ENCODE results near the gene RNF111.
"Not testable (repeated sequence)": the region's sequence is repeated elsewhere in the genome, so short reads cannot be mapped to it uniquely, and the experiment has no call there.

RNF111 gene

GRCh38 chr15:59063042-59063441 is 75.6 kb downstream of the RNF111 start:
- DNase-seq: no peak

DNA sequence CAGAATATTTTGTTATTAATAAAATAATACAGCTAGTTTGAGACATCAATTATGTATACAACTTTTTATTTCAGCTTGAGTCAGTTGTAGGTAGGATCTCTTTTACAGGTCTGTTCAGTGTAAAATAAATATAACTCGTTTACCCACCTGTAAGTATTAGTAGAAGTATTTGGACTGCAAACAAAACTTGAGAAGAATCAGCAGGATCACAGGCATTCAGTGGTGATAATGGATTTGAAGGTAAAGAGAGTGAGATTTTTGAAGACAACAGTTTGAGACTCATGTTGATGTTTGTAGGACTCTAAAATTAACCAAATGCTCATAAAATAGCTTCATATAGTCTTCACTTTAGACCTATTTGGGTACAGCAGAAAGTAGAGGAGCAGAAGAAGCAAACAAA is 82.0 kb downstream of the RNF111 start:
- no peak for DNase-seq

DNA sequence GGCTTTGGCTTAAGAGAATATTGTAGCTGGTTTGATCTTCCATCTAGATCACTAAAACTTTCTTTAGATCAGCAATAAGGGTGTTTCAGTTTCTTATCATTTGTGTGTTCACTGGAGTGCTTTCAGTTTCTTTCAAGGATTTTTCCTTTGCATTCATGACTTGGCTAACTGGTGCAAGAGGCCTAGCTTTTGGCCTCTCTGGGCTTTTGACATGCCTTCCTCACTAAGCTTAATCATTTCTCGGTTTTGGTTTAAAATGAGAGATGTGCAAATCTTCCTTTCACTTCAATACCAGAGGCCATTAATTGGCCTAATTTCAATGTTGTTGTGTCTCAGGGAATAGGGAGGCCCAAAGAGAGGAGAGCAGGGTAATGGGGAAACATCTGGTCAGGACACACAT is 87.1 kb downstream of the RNF111 start:
- no peak for DNase-seq

- no peak for DNase-seq
Observed at GRCh38 chr15:59087731-59088130, 100.3 kb downstream of the RNF111 start.

DNA sequence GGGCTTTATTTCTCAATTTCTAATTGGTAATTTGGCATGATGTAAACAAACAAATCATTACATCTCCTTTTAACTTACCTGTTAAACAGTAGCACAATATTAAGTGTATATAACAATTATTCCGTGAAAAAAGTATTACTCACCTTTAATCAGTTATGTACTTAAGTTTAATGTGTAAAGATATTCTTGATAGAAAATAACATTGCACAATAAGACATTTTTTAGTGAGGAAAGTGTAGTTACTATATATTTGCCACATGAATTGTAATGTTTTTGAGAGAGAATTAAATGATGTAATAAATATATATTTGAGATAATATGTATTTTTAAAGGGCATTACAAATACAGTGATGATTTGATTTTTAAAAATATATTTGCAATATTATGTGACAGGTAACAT is 106.6 kb downstream of the RNF111 start:
- DNase-seq: no peak

DNA sequence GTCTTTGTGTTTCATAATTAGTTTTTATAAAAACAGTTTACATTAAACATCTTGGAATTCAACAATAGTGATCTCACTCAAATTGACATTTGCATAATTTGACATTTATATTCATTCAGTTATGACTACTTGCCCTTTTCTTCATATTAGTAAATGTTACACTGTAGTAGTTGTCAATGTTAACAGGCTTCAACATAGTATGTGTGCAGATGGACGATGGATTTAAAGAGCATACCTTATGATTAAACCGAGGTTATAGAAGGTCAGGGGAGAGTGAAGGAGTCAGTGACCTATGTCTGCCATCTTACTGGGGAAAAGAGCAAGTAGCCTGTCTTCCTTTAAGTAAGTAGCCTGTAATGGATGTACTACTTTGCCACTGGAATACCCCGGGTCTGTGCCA is 109.0 kb downstream of the RNF111 start:
- no peak for DNase-seq

GRCh38 chr15:59099162-59099685 is 111.8 kb downstream of the RNF111 start:
- DNase-seq: no peak

DNA sequence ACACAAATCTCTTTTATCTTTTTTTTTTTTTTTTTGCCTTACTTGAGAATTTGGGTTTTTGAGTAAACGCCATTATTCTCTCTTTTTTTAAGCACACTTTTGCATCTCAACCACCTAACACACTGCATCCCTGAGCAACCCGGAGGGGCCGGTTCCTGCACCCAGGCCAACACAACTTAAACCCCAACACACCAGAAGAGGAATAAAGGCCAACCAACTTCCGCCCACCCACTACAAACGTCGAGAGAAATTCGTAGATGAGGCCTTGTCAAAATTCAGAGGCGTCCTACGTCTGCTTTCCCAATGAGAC is 117.1 kb downstream of the RNF111 start:
- DNase-seq: no peak

DNA sequence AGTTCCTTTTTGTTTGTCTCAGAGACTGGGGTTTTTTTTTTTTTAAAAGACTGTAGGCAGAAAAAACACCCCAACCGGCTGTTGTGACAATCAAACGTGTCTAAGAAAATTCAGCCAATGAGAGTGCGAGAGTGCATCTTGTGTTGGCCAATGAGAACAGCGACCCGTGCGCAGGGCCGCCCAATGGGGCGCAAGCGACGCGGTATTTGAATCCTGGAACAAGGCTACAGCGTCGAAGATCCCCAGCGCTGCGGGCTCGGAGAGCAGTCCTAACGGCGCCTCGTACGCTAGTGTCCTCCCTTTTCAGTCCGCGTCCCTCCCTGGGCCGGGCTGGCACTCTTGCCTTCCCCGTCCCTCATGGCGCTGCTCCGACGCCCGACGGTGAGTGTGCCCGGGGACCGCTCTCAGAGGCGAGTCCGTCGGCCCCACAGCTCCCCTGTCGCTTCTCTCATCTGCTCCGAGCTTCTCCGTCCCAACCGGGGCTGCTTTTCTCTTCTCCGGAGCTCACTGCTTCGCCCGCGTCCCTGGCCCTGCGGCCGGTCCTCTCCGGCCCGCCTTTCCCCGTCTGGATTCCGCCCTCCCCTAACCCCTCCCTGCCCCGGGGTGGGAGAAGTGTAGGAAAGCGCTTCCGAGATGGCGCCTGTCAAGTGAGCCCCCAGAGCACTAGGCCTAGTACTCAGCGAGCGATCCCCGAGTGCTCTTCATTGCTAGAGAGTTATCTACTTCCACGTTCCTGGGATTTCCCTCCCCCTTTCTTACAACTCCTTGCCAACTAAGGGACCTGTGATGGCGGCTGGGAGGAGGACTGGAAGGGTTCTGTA is 117.7 kb downstream of the RNF111 start, which contains the start of gene CCNB2:
Gene CCNB2 (plus strand): TSS at position 235 of the 821 bp plus-strand sequence. CDS start 123 bp downstream, at position 358.
- peak; percentile 73 for DNase-seq

DNA sequence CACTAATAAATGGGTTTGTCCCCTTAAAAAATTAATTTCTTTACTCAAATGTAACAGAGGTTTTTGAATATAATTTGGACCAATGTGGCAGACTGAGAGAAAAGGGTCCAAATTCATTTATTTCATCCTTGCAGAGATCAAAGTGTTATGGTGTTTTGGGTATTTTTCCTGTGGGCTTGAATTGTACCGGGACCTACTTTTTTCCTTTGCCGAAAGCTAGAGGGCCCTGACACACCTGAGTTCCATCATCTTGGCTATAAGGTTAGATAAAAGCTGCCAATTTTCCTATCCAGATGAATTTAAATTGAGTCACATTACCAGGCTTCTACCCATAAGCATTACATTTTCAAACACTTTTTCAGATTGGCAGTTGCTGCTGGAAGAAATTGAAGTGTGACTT is 118.4 kb downstream of the RNF111 start:
- no peak for DNase-seq

DNA sequence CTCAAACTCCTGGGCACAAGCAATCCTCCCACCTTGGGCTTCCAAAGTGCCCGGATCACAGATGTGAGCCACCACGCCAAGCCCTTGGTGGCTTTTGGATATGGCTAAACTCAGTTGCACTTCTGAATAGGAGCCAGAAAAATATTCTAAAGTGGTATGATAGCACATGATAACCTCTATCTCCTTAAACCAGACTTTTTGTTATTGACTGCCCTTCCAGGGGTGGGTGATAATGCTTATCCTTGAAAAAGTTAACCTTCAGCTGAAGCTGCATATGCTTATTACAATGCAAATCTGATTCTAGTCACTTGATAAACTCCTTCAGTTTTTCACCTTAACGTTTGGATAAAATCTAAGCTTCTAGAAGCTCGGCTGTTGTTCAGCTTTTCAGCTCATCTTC is 123.8 kb downstream of the RNF111 start:
- DNase-seq: no peak

- DNase-seq: no peak
Observed at GRCh38 chr15:59115047-59115446, 127.6 kb downstream of the RNF111 start.

DNA sequence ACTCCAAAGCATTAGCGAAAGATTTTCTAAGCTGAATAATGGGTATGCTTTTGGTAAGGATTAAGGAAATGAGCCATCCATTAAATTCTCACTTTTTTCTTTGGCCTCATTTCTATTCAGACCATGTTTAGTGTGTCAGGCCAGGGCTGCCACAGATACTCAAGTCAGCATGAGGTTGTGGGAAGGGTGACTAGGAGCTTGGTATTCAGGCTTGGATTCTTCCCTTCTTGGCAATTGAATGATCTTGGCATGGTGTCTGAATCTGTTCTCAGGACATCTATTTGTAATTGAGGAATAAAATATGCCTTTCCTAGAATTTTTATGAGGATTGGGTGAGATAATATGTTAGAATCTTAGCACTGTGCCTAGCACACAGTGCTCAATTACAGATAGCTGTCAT is 128.7 kb downstream of the RNF111 start:
- DNase-seq: no peak

DNA sequence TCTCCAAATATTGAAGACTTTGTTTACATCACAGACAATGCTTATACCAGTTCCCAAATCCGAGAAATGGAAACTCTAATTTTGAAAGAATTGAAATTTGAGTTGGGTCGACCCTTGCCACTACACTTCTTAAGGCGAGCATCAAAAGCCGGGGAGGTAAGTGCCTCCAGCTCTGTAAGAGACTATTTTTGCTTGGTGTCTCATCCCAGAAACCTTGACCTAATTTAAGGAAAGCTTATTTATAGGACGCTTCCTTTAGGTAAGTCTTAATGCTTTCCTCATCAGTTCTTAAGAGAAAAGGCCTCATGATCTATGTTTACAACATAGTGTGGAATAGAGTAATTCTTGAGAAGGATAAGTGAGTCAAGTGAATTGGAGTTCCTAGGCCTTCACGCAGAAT is 129.3 kb downstream of the RNF111 start:
- no peak for DNase-seq

GRCh38 chr15:59119625-59120024 is 132.2 kb downstream of the RNF111 start:
- no peak for DNase-seq

- DNase-seq: no peak
Observed at GRCh38 chr15:59120937-59121336, 133.5 kb downstream of the RNF111 start.

DNA sequence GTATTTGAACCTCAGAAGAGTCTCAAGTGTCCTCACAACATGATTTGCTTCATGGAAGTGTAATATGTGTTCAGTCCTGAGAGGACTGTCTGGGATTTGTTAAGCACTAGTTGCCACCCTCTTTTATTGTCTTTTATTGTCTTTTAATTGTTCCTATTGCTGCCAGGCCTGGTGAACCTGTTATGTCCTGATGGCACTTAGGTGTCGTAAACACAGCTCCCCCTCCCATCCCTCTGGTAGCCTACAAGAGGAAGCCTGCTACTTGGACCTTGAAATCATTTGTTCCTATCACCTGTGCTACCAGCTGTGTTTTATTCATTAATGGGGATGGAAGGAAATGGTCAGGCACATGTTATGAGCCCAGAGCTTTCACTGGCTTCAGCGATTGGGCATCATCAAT is 136.8 kb downstream of the RNF111 start:
- DNase-seq: no peak

- not testable (repeated sequence) for DNase-seq
Observed at GRCh38 chr15:59125683-59126082, 138.2 kb downstream of the RNF111 start.

DNA sequence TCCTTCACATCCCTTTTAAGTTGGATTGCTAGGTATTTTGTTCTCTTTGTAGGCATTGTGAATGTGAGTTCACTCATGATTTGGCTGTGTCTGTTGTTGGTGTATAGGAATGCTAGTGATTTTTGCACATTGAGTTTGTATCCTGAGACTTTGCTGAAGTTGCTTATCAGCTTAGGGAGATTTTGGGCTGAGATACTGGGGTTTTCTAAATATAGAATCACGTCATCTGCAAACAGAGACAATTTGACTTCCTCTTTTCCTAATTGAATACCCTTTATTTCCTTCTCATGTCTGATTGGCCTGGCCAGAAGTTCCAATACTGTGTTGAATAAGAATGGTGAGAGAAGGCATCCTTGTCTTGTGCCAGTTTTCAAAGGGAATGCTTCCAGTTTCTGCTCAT is 139.8 kb downstream of the RNF111 start:
- not testable (repeated sequence) for DNase-seq

- DNase-seq: no peak
Observed at GRCh38 chr15:59131456-59131855, 144.0 kb downstream of the RNF111 start.

DNA sequence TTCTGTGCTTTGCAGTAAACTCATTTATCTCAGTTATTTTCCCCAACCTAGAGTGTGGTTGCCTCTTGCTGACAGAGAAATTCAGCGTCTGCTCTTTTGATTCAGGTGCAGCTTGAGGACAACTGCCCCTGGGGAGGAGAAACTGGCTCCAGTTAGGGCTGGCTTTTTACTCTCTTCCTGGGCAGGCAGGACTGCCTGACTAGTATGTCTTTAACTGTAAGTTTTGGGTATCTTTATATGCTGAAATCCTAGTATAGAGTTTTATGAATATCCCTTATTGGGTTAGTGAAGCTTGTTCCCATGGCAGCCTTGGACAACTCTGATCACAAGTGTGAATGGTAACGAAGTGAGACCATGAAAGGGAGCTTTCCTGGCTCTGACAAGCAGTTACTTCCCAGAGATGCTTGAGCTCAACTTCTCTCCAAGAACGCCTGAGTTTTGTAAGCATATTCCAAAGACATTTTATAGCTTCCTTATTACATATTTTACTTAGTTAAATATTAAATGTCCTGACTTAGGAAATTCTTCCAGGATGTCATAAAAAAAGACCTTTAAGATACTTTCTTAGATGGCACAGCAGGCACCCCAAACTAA is 144.6 kb downstream of the RNF111 start:
- no peak for DNase-seq

DNA sequence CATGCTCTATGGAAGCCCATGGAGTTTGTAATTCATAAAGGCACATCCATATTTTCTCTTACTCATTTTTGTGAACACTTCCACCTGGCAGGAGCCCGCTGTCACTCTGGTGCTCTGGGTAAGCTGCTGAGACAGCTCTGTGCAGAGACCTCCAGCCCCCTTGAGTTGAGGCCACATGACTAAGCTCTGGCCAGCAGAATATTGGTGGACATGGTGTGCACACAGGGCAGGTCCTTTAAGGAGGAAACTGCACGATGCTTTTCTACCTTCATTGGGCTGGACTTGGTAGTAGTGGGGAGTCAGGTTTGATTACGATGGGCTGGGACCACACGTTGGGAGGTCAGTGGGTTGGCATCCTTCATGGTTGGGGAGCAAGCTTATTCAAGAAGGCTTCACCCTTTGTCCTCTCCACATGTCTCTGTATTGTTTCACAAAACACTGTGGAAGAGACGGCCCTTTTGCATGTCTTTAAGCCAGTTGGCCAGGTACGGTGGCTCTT is 146.5 kb downstream of the RNF111 start:
- no peak for DNase-seq

DNA sequence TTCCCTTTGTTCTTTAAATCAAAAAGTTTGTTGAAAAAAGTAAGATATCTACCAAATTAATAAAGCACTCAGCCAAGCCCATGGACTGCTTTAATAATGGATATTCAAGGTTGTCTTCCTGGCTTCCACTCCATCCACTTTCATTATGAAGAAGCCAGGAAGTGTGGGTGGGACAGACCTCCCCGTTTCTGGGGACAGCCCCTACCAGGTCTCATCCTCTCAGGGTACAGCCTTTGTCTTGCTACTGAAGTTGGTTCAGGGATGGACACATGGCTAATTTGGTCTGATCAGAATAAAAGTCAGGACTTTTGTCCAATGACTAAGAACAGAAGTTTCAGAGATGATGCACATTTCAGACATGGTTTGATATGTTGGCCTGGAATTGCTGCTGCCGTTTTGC is 150.1 kb downstream of the RNF111 start:
- DNase-seq: no peak

- DNase-seq: peak; percentile 45
Observed at GRCh38 chr15:59138243-59138642, 150.8 kb downstream of the RNF111 start.
